HG02798 (cell line): ENCODE results near the gene ALKBH5.

Experiments
- ATAC-seq: cut with Tn5 transposase; IDR thresholded peaks from one replicate; pipeline ENCODE4 v1.9.1; 2021; ENCODE audit warnings: mild to moderate bottlenecking; ENCODE audit not compliant: unreplicated experiment, poor library complexity

Gene ALKBH5

DNA sequence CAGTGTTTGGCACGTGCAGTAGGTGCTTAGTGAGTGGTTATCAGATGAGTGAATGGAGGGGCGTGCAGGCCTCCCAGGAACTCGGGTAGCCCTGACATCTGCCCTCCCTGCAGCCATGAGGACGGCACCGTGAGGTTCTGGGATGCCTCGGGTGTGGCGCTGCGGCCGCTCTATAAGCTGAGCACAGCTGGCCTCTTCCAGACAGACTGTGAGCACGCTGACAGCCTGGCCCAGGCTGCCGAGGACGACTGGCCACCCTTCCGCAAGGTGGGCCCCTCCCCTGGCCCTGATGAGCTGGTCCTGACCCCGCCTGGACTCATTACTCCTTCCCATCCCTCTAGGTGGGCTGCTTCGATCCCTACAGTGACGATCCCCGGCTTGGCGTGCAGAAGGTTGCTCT, 52.9 kb downstream of the ALKBH5 start:
- ATAC-seq, result no peak

DNA sequence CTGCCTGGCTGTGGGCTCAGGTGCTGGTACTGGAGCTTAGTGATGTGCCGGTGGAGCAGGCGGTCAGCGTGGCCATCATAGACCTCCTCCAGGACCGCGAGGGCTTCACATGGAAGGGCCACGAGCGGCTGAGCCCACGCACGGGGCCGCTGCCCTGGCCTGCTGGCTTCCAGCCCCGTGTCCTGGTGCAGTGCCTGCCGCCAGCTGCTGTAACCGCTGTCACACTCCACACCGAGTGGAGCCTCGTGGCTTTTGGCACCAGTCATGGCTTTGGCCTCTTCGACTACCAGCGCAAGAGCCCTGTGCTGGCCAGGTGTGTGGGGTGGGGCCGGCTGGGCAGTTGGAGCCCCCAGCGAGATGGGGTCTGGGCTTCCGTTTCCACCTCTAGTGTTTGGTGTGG, 53.8 kb downstream of the ALKBH5 start:
- no peak for ATAC-seq

DNA sequence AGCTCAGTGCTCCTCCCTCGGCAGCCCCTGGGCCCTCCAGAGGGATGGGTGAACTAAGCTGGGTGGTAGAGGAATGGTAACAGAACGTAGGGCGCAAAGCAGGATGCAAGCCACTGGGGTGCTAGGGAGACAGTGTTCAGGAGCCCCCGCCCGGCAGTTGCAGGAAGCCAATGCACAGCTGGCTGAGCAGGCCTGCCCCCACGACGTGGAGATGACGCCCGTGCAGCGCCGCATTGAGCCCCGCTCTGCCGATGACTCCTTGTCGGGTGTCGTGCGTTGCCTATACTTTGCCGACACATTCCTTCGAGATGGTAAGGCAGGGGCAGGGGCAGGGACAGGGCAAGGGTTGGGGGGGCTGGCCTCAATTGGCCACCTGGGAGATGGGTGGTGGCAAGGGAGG, 54.7 kb downstream of the ALKBH5 start:
- ATAC-seq, result no peak

DNA sequence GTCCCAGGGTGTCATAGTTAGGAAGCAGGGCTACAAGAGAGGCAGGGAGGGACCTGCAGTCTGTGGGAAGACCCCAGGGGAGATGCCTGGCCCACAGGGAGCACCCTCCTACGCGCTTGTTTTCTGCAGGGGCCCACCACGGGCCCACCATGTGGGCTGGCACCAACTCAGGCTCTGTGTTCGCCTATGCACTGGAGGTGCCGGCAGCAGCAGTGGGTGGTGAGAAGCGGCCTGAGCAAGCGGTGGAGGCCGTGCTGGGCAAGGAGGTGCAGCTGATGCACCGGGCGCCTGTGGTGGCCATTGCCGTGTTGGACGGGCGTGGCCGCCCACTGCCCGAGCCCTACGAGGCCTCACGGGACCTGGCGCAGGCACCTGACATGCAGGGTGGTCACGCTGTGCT, 56.8 kb downstream of the ALKBH5 start:
- no peak for ATAC-seq

DNA sequence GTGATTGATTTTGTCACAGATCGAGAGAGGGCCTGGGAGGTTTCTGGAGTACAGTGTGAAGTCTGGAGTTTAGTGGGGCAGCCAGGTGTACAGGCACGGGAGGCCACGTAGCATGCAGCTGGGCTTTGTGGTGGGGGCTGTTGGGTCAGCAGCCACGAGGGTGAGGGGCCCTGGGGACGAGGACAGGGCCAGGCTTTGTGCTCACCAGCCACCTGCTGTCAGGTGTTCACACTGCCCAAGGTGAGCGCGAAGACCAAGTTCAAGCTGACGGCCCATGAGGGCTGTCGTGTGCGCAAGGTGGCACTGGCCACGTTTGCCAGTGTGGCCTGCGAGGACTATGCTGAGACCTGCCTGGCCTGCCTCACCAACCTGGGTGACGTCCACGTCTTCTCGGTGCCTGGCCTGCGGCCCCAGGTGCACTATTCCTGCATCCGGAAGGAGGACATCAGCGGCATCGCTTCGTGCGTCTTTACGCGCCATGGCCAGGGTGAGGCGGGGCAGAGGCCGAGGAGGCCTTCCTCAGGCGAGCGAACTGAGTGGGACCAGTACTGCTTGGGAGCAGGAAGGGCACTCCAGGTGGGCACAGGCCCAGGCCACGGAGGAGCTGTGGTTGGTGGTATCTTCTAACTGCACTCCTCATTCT, 57.7 kb downstream of the ALKBH5 start:
- ATAC-seq, result no peak

DNA sequence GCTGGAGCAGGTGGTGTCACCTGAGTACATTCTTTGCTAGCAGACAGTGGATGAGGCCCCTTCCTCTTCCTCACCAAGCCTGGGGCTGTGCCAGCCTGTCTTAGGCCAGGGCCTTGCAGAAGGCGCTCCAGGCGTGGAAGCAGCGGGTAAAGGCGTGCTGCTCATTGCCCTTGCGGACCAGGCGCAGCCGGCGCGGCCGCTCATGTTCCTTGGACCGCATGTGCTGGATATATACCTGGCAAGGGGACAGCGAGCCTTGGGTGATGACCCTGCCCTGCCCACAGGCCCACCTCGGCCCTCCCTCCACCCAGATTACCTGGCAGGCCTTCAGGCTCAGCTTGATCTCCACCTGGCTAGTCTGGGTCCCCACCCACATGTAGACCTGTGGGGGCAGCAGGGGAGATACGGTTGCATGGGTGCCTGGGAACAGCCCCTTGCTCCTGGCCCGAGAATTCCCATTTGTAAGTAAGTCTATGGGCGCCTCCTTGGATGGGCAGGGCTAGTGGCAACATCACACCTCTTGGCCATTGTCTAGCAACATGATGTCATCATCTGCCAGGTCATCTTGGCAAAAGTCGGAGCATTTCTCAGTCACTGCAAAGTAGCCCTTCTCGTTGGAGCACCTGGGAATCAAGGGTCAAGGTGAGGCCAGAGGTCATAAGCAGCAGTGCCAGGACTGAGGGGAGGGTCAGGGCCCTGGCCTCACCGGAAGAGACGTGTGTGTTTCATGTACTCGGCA, 61.6 kb downstream of the ALKBH5 start:
- no peak for ATAC-seq

DNA sequence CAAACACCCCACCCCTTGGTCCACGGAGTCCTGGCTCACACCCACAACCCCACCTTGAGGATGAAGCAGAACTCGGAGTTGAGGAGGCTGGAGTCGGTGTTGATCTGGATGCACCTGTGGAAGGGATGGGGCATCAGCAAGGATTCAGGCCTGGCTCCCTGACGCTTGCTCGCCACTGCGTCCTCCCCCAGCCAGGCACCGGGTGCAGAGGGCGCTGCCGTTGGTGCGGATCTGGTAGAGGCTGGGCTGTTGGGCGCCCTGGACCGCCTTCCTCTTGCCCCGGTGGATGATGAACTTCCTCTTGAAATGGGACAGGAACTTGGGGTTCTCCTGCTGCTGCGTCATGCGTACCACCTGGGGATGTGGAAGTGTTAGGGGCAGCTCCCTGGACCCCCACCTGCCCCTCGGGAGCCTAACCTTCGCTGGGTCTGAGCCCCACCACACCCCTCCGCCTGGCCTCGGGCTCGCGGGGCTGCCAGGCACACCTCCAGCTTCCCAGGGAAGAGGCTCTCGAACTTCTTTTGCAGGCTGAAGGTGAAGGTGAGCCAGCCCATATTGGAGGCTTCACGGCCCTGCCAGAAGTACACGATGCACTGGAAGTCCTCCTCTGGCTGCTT, 62.6 kb downstream of the ALKBH5 start:
- ATAC-seq, result no peak

DNA sequence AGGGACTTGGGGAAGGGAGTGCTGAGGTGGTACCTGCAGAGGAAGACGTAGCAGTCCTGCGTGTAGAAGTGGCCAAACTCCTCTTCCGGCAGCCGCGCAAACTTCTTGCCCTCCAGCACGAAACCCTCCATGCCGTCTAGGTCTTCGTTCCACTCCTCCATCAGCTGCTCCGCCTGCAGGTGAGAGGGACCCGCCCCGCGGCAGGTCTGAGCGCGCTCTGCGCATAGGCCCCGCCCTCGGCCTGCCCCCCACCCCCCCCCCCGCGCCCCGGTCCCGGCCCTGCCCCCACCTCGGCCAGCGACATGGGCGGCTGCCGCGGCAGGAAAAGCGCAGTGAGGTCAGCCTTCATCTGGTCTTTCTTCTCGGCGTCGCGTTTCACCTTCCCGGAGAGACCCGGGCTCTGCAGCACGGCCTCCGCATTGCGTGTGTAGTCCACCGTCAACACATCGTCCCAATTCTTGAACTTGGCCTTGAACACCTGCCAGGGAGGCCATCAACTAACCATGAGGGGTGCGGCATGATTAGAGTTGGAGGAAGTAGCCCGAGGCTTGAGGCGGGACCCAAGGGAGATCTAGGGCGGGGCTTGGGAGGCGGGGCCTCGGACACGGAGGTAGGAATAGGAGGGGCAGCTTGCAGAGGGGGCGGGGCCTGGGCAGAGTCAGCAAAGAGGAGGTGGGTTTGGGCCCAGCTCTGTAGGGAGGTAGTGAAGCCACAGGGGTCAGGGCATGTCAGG, 63.4 kb downstream of the ALKBH5 start:
- ATAC-seq, result no peak

DNA sequence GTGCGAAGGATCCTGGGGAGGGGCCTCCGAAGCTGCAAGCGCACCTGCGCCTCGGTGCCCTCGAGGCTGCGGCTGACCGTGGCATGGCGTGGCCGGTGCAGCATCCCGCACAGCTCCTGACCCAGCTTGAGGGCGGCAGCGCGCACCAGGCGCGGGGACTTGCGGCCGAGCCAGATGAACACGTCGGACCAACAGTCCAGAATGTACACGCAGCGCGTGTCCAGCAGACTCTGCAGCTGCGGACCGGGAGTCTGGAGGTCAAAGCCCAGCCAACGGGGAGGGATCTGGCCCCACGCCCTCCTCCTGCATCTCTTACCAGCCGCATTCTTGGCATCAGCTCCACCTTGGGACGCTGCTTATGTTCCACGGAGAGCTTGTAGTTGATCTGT, 64.0 kb downstream of the ALKBH5 start:
- no peak for ATAC-seq

DNA sequence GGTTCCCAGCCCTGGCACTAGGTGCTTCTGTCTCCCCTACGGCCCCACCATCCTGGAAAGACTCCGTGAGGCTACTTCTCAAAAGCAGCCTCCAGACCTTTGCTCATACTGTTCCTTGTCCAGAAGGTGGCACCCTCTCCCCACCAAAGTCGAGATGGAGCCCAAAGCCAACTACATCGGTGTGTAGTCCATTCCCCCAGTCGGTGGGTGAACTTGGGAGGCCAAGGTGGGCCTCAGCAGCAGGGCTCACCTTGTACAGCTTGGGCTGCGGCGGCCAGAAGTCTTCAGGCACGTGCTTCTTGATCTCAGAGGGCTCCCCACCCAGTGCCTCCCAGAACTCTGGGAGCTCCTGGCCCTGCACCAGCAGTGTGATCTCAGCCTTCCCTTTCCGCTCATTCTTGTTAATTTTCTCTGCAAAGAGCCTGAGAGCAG, 64.7 kb downstream of the ALKBH5 start:
- ATAC-seq, result no peak

DNA sequence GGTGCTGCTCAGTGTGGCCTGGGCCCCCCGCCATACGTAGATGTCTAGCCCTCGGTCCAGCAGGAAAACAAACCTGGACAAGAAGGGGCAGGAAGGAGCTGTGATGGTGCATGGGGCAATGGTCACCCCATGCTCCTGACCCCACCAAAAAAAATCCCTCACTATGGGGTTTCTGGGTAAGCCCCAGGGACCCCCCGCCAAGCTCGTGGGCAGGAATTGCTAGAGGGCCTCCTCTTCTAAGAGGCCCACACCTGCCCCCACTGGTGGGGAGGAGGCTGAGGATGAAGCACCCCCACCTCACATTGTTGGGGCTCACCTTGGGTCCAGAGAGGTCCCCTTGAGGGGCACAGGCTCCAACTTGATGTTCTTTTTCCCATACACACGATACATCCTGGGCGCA, 65.2 kb downstream of the ALKBH5 start:
- no peak for ATAC-seq

DNA sequence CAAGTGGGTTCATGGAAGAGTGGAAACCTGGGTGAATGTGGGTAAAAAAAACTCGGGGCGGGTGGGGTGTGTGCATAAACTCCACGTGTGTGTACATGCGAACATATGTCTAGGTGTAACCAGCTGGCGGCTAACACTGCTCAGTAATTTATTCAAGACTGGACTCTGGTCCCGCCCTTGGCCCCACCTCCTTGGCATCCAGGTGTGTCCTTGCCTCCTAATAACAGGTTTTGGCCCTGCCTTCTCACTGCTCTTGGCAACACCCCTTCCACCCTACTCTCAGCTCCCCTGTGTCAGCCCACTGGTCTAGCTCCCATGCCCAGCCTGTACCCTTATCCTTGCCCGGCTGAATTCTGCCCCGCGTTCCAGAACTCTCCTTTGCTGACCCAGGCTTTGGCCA, 66.6 kb downstream of the ALKBH5 start:
- ATAC-seq, result no peak

DNA sequence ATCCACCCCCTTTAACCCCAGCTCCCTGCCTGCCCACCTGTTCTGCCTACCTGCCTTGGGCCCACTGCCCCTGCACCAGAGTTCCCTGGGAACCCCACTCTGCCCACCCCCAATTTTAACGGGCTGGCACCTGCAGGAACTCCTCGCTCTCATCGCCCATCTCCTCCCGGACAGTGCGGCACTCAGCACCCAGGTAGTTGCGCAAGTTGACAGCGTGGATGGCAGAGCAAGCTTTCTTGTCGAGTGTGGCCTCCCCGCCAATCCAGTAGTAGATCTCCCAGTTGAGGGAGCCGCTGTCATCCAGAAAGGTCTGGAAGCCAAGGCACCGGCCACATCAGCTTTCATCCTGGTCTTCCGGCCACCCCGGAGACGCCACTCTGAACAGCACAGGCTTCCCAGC, 67.1 kb downstream of the ALKBH5 start:
- no peak for ATAC-seq

DNA sequence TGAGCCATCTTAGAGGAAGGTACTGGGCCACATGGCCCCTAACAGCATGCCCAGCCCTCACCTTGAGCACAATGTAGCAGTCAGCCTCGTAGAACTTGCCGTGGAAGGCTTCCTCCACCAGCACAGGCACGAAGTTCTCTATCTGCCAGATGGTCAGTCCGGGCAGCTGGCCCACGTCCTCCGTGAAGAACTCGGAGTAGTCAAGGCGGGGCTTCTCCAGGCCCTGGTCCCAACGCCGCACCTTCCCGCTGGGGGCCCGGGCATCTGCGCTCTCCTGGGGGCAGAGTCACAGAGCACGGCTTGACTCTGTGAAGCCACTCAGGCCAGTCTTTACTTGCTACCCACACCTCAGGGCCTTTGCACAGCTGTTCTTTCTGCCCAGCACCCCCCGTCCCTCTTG, 67.6 kb downstream of the ALKBH5 start:
- ATAC-seq, result no peak

DNA sequence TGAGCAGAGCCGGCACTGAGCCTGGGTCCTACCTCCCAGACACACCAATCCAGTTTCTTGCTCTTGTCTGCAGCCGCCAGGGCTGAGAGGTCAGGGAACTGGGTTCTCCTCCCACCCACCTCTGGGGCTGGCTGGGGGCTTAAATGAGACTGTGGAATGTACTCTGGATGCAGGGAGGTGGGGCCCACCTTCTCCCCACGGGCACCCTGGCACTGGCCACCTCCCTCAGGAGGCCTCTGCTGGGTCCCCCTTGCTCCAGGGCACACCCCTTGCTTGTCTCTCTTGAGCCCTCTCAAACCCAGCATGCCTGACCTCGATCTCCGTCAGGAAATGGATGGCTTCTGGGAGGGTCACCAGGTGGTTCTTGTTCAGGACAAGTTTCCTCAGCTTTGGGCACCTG, 68.5 kb downstream of the ALKBH5 start:
- ATAC-seq, result no peak

DNA sequence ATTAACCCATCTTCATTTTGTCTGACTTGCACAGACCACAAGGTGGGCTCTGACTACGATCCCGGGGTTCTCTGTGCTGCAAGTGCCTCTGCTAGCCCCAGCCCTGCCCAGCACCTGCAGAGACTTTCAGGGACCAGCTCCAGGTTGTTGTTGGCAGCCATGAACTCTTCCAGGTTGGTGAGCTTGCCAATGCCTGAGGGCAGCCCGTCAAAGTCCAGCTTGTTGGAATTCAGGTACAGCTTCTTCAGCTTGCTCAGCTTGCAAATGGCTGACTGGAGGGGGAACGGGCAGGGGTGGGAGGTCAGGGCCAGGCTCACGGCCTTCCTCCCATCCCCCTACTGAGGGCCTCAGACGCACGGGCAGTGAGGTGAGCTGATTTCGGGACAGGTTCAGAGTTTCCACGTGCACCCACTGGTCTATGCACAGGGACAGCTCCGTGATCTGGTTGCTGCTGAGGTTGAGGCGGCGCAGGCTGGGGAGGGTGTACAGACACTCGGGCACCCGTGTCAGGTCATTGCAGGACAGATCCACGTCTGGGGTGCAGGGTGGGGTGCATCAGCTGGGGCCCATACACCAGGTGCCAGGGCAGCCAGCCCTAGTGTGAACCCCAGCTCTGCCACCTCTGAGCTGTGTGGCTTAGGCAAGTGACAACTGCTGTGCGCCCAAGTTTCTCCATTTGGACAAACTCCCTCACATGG, 69.7 kb downstream of the ALKBH5 start:
- ATAC-seq, result no peak

DNA sequence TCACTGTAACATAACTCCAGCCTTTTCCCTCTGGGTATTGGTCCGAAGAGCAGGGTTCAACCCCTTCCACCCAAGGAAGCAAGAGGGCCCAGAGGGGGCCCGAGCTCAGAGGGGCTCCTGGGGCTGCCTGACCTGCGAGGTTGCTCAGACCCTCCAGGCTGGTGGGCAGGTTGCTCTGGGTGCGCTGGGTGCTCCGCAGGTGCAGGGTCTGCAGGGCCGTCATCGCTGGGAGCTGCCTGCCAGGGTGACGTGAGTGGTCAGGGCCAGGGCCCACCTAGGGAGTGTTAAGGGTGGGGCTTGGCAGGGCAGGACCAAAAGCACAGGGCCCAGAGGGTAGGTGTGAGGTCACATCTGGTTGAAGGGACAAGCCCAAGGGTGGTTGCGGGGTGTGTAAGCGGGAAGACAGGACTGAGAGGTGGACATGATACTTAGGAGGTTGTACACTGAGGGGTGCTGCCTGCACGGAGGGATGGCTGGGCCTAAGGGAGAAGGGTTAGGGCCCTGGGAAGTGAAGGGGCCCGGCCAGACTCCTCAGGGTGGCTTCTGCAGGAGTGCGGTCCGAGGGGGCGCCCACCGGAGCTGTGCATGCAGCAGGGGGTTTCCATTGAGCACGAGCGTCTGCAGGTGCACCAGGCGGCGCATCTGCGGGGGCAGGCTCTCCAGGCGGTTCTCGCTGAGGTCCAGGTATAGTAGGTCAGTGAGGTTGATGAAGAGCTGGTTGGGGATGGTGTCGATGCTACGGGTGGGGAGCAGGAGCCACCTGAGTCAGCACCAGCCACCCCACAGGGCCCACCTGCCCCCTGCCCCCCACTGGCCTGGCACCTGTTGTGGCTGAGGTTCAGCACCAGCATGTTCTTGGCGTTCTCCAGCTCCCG, 70.6 kb downstream of the ALKBH5 start:
- ATAC-seq, result no peak

DNA sequence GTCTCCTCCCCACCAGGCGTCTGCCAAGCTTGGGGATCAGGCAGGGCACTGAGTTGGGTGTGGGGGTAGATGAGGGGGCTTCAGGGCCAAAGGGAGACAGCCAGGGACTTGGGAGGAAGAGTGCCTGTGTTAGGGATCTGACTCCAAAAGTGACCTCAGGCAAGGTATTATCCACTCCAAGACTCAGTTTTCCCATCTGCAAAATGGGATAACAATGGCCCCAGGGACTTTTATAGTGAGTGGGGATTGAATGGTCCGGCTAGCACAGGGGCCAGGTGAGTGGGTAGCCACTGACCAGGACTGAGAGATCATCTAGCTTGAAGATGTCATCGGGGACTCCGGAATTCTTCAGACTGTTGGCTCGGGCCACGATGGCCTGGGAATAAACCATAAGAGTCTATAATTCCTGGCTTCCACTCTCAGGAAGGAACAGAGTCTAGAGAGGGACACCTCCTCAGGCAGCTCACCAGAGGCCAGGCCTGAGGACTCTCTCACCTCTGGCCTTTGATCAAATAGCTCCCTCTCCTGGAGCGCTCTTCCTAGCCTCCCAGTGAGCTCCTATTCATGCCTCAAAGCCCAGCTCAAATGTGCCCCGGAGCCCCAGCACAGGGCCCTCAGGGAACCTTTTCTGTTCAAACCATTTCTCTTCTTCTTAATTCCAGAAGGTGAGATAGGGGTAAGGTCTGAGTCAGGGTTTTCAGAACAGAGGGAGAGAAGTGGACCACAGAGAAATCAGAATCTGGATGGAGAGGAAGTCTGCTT, 71.4 kb downstream of the ALKBH5 start:
- no peak for ATAC-seq

DNA sequence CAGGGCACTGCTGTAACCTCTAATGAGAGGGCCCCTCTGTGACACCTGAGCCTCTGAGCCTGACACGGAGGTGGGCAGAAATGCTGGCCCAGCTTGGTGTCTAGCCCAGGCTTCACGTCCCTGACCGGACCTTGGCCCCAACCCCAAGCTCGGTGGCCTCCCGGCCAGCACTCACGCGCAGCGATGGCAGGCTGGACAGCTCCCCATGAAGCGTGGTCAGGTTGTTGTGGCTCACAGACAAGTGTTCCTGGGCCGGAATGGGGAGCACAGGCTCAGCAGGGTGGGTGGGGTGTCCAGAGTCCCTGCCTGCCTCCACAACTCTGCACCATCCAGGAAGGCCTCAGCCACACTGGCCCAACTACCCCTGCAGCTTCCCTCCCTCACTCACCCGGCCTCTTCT, 72.7 kb downstream of the ALKBH5 start:
- ATAC-seq, result no peak
